Measurements from ENCODE around the gene MEGF11.

The MEGF11 gene

DNA sequence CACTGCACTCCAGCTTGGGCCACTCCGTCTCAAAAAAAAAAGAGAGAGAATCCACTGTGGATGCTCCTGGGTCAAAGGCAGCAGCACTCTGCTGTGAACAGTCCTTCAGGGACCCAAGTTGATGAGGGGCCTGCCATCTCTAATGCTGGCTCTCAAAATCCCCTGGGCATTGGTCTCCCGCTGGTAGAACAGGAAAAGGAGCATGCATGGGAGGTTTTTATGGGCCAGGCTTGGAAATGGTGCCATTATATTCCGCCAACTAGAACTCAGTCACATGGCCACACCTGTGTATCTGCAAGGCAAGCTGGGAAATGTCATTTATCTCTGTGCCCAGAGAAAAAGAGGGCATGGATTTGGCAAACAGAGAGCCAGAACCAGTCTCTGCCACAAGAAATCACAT lies 36.5 kb upstream of the MEGF11 start:
- no peak for DNase-seq (ENCODE audit: extremely low spot score)
- POLR2A ChIA-PET, result no interaction called here
- no peak for TF ChIP-seq FOXK2 (IDR thresholded peaks at IDR 0.05)
- TF ChIP-seq L3MBTL2 (conservative IDR thresholded peaks at IDR 0.05), result no peak
- no peak for TF ChIP-seq SP1 (IDR thresholded peaks at IDR 0.05)
- CTCF ChIA-PET, result no interaction called here

DNA sequence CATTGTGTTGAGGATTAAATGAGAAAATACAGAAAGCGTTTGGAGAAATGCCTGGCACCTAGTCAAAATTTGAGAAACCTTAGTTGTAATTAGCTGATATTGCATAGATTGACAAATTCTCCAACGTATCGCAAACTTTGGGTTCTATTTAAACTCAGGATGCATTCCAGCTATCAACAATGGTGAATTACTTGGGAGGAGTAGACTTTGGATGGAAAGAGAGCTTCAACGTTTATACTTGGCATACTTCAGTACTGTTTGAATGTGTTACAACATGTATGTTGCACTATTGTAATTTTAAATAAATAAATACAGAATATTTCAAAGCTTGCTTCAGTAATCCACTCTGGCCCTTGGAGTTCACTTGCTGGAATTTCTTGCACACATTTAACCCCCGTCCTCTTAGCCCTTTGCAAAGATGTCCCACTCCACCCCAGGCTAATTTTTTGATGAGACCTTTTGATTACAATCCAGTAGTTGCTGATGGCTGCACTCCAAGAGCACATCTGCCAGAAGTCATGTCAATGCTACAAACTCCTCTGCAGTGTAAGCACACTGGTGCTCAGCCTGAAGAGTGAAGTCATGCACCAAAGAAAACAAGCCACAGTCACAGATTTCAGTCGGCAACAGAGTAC lies 35.1 kb upstream of the MEGF11 start:
- CTCF ChIA-PET, result interaction anchor here (0.6 to 1.3 kb wide), 2 partner anchors 29 to 760 kb away, joined by 3 to 4 read pairs; no protein-coding TSS in a partner anchor

DNA sequence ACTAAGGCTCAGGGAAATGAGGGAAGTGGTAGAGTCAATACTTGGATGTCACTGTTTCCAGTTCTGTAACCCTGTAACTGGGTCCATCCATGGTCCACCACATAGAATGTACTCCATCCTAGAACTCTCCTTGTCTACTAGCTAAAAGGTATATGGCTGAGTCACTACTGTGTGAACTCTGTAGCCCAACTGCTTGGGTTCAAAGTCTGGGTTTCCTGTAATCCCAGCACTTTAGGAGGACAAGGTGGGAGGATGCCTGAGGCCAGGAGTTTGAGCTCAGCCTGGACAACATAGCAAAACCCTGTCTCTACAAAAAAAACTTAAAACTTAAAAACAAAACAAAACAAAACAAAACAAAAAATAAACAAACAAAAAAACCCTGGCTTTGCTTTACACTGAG lies 34.5 kb upstream of the MEGF11 start:
- TF ChIP-seq CTBP1 (IDR thresholded peaks at IDR 0.05; ENCODE audit: borderline replicate concordance), result no peak
- TF ChIP-seq, protein P1, sequence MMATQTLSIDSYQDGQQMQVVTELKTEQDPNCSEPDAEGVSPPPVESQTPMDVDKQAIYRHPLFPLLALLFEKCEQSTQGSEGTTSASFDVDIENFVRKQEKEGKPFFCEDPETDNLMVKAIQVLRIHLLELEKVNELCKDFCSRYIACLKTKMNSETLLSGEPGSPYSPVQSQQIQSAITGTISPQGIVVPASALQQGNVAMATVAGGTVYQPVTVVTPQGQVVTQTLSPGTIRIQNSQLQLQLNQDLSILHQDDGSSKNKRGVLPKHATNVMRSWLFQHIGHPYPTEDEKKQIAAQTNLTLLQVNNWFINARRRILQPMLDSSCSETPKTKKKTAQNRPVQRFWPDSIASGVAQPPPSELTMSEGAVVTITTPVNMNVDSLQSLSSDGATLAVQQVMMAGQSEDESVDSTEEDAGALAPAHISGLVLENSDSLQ (IDR thresholded peaks at IDR 0.05), result no peak
- no peak for TF ChIP-seq BHLHE40 (IDR thresholded peaks at IDR 0.05; ENCODE audit: borderline replicate concordance)
- no peak for TF ChIP-seq ELF4 (IDR thresholded peaks at IDR 0.05)
- TF ChIP-seq NFRKB (IDR thresholded peaks at IDR 0.05), result no peak
- TF ChIP-seq FOXM1 (IDR thresholded peaks at IDR 0.05; ENCODE audit: borderline replicate concordance), result no peak
- no peak for TF ChIP-seq LEF1 (IDR thresholded peaks at IDR 0.05; ENCODE audit: borderline replicate concordance)
- TF ChIP-seq SP1 (IDR thresholded peaks at IDR 0.05), result no peak
- TF ChIP-seq L3MBTL2 (conservative IDR thresholded peaks at IDR 0.05), result no peak
- CTCF ChIA-PET, result interaction anchor here (0.6 to 1.3 kb wide), 3 partner anchors 30 to 759 kb away, joined by 3 to 4 read pairs (median 4); no protein-coding TSS in a partner anchor
- POLR2A ChIA-PET, result interaction anchor here (1.3 kb wide), 1 partner anchor 70 kb away, joined by 4 read pairs; no protein-coding TSS in a partner anchor
- DNase-seq (ENCODE audit: extremely low spot score), result no peak

More for the DNA sequence above, 35.1 kb upstream of the MEGF11 start:
- no peak for DNase-seq (ENCODE audit: extremely low spot score)
- POLR2A ChIA-PET, result interaction anchor here (1.3 kb wide), 1 partner anchor 71 kb away, joined by 4 read pairs; no protein-coding TSS in a partner anchor
- TF ChIP-seq LEF1 (IDR thresholded peaks at IDR 0.05; ENCODE audit: borderline replicate concordance), result no peak
- TF ChIP-seq ELF4 (IDR thresholded peaks at IDR 0.05), result no peak
- no peak for TF ChIP-seq CTBP1 (IDR thresholded peaks at IDR 0.05; ENCODE audit: borderline replicate concordance)
- no peak for TF ChIP-seq TARDBP (IDR thresholded peaks at IDR 0.05)
- TF ChIP-seq NFRKB (IDR thresholded peaks at IDR 0.05), result no peak
- TF ChIP-seq SP1 (IDR thresholded peaks at IDR 0.05), result no peak
- TF ChIP-seq ARNT (IDR thresholded peaks at IDR 0.05), result no peak
- no peak for TF ChIP-seq SUZ12 (IDR thresholded peaks at IDR 0.05)
- TF ChIP-seq FOXA1 (IDR thresholded peaks at IDR 0.05), result no peak
- TF ChIP-seq HDGF (IDR thresholded peaks at IDR 0.05; ENCODE audit: borderline replicate concordance), result no peak
- no peak for TF ChIP-seq L3MBTL2 (conservative IDR thresholded peaks at IDR 0.05)
- TF ChIP-seq, protein P1 (IDR thresholded peaks at IDR 0.05), result no peak
- no peak for TF ChIP-seq FOXK2 (IDR thresholded peaks at IDR 0.05)
- no peak for TF ChIP-seq FOXM1 (IDR thresholded peaks at IDR 0.05; ENCODE audit: borderline replicate concordance)
- TF ChIP-seq BHLHE40 (IDR thresholded peaks at IDR 0.05; ENCODE audit: borderline replicate concordance), result no peak
- no peak for TF ChIP-seq ZNF384 (IDR thresholded peaks at IDR 0.05)

DNA sequence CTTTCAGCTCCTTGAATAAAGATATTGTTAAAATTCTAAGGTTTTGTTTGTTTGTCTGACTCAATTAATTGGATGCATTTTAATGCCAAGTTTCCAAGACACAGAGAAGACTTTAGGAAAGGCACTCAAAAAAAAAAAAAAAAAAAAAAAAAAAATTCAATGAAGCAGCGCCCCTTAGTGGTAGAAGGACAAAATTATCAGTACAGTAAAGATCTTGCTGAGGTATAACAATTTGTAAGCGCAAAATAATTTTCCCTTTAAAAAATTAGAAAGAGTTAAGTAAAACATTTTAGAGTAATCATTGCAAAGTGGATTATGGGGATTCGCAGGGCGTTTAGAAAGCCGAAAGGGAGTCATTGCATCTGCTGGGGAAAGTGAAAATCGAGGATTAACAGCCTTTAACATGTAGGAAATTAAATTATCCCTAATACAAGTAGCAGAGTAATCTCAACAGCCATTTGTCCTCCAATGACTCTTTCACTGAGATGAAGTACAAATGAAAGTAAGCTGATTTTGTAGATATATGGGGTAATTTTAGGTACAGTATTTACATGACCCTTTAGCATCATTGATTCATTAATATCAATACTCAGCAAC lies 34.0 kb upstream of the MEGF11 start:
- DNase-seq (ENCODE audit: extremely low spot score), result peak; percentile 36
- ChIA-PET POLR2A (no interaction called here), CTCF (interaction anchor here (0.6 to 0.7 kb wide), 2 partner anchors 430 to 548 kb away, joined by 4 to 12 read pairs; no protein-coding TSS in a partner anchor)
- TF ChIP-seq ELF4 (IDR thresholded peaks at IDR 0.05) (no peak), ZNF384 (IDR thresholded peaks at IDR 0.05) (peak; percentile 99)

DNA sequence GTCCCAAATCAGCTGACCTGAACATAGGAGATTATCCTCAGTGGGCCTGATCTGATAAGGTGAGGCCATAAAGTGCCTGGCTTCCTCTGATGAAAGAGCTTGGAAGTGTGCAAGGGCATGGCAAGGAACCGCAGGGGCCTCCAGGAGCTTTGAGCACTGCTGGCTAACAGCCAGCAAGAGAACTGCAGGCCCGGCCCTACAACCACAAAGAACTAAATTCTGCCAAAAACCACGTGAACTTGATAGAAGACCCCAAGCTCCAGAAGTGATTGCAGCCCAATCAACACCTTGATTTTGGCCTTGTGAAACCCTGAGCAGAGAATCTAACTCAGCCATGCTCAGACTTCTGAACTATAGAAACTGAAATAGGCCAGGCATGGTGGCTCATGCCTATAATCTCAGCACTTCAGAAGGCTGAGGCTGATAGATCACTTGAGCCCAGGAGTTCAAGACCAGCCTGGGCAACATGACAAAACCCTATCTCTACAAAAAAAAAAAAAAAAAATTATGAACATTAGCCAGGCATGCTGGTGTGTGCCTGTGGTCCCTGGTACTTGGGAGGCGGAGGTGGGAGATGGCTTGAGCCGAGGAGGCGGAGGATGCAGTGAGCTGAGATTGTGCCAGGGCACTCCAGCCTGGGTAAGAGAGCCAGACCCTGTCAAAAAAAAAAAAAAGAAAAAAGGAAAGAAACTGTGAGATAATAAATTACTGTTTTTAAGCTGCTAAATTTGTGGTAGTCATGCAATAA lies 32.2 kb upstream of the MEGF11 start:
- ChIA-PET CTCF (no interaction called here), POLR2A (interaction anchor here (0.6 kb wide), 1 partner anchor 156 kb away, joined by 3 read pairs; no protein-coding TSS in a partner anchor)
- no peak for TF ChIP-seq BHLHE40 (IDR thresholded peaks at IDR 0.05; ENCODE audit: borderline replicate concordance)
- TF ChIP-seq L3MBTL2 (conservative IDR thresholded peaks at IDR 0.05), result no peak
- TF ChIP-seq FOXK2 (IDR thresholded peaks at IDR 0.05), result no peak
- TF ChIP-seq FOXM1 (IDR thresholded peaks at IDR 0.05; ENCODE audit: borderline replicate concordance), result no peak
- no peak for TF ChIP-seq LEF1 (IDR thresholded peaks at IDR 0.05; ENCODE audit: borderline replicate concordance)
- TF ChIP-seq, protein P1 (IDR thresholded peaks at IDR 0.05), result no peak
- TF ChIP-seq HDGF (IDR thresholded peaks at IDR 0.05; ENCODE audit: borderline replicate concordance), result no peak
- no peak for TF ChIP-seq FOXA1 (IDR thresholded peaks at IDR 0.05)
- no peak for TF ChIP-seq ZNF384 (IDR thresholded peaks at IDR 0.05)
- no peak for TF ChIP-seq ELF4 (IDR thresholded peaks at IDR 0.05)
- TF ChIP-seq CTBP1 (IDR thresholded peaks at IDR 0.05; ENCODE audit: borderline replicate concordance), result no peak
- no peak for TF ChIP-seq SUZ12 (IDR thresholded peaks at IDR 0.05)
- peak; percentile 31 for DNase-seq (ENCODE audit: extremely low spot score)

DNA sequence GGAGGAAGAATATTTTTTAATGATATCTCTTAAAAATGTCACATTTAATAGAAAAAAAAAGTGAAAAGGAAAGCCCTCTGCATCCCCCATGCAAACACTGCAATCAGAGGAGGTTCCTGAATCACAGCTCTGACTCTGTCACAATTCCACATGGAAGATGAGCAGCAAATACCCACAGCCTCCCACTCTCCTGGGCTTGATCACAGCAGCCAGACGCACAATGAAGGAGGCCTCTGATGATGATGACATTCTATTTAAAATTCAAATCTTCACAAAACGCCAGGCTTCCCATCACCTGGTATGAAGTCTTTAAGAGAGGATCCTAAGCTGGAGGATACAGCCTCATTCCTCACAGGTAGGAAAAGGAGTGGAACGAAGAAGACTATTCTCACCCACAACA lies 30.7 kb upstream of the MEGF11 start:
- ChIA-PET CTCF (interaction anchor here (0.6 kb wide), 1 partner anchor 214 kb away, joined by 3 read pairs; no protein-coding TSS in a partner anchor), POLR2A (interaction anchor here (0.9 kb wide), 1 partner anchor 10 kb away, joined by 5 read pairs; no protein-coding TSS in a partner anchor)
- no peak for DNase-seq (ENCODE audit: extremely low spot score)
- no peak for TF ChIP-seq SP1 (IDR thresholded peaks at IDR 0.05)
- TF ChIP-seq TARDBP (IDR thresholded peaks at IDR 0.05), result no peak
- no peak for TF ChIP-seq ZNF384 (IDR thresholded peaks at IDR 0.05)
- TF ChIP-seq CTBP1 (IDR thresholded peaks at IDR 0.05; ENCODE audit: borderline replicate concordance), result no peak
- TF ChIP-seq LEF1 (IDR thresholded peaks at IDR 0.05; ENCODE audit: borderline replicate concordance), result no peak
- TF ChIP-seq FOXM1 (IDR thresholded peaks at IDR 0.05; ENCODE audit: borderline replicate concordance), result no peak
- TF ChIP-seq, protein P1 (IDR thresholded peaks at IDR 0.05), result no peak
- TF ChIP-seq L3MBTL2 (conservative IDR thresholded peaks at IDR 0.05), result no peak
- no peak for TF ChIP-seq FOXA1 (IDR thresholded peaks at IDR 0.05)
- no peak for TF ChIP-seq NFRKB (IDR thresholded peaks at IDR 0.05)
- TF ChIP-seq HDGF (IDR thresholded peaks at IDR 0.05; ENCODE audit: borderline replicate concordance), result no peak
- TF ChIP-seq ELF4 (IDR thresholded peaks at IDR 0.05), result no peak
- no peak for TF ChIP-seq SUZ12 (IDR thresholded peaks at IDR 0.05)
- no peak for TF ChIP-seq ARNT (IDR thresholded peaks at IDR 0.05)
- TF ChIP-seq BHLHE40 (IDR thresholded peaks at IDR 0.05; ENCODE audit: borderline replicate concordance), result no peak
- TF ChIP-seq FOXK2 (IDR thresholded peaks at IDR 0.05), result no peak
